ENCODE measurements around the gene C9.
"Not testable (repeated sequence)": the region's sequence is repeated elsewhere in the genome, so short reads cannot be mapped to it uniquely, and the experiment has no call there.

C9 gene

DNA sequence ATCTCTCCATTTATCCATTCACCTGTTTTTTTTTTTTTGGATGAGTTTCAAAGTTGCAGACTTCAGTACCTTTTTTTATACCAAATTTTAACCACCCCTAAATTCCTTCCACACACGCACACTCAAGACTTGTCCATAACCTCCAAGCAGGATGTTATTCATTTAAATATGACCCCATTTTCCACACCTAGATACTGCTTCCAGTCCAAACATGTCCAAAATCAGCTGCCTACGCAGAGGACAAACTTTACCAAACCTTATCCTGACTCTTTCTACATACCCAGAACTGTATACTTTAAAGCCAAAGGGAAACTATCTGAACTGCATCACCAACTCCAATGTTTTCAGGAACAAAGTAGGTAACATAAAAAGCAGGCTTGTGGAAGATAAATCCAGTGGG, 108.9 kb downstream of the C9 start:
- DNase-seq, result no peak

DNA sequence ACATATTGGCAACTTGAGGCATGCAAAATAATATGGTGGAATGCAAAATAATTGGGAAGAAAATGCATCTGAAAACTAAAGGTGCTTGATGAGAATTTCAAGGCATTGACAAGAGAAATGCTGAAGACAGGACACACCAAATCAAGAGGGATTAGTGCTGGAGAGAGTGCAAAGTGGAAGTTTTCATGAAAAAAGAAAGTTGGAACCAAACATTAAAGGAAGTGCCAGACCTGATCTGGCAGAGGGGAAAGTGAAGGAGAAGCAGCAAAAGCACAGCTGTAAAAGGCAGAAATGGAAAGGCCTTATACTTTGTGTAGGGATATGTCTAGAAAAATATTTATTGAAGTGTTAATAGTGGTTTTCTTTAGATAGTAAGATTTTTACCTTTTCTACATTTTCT, 109.6 kb downstream of the C9 start:
- DNase-seq, result no peak

DNA sequence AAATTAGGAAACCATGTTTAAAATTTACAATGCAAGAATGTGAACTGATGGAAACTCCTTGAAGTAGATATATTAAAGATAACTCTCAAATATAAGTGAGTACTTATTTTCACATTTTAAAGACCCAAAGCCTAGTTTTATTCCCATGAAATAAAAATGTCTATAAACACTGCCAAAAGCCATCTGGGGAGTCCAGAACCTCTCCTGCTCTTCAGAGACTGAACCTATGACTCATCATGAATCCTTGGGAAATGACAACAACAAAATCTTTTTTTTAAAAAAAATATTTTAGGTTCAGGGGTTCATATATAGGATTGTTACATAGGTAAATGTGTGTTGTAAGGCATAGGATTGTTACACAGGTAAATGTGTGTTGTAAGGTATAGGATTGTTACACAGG, 111.1 kb downstream of the C9 start:
- peak; percentile 24 for DNase-seq

GRCh38 chr5:39249564-39250274, 114.6 kb downstream of the C9 start:
- no peak for DNase-seq

DNA sequence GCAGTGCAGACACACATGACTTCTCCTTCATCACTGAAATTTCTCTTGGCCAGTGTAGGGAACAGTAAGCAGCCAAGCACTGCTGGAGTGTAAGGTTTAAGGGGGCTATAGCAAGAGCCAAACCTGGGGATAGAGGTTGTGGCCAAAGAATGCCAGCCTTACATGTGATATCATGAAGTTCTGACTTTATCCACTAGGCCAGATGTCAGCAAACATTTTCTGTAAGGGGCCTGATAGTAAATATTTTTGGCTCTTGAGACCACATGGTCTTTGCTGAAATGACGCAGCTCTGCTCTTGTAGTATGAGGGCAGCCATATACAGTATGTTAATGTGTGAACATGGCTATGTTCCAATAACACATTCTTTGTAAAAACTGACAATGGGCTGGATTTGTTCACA, 115.2 kb downstream of the C9 start:
- DNase-seq, result no peak

DNA sequence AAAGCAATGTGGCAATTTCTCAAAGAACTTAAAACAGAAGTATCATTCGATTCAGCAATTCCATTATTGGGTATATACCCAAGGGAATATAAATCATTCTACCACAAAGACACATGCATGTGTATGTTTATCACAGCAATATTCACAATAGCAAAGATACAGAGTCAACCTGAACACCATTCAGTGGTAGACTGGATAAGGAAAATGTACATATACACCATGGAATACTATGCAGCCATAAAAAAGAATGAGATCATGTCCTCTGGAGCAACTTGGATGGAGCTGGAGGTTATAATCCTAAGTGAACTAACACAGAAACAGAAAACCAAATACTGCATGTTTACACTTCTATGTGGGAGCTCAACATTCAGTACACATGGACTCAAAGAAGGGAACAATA, 123.5 kb downstream of the C9 start:
- no peak for DNase-seq

DNA sequence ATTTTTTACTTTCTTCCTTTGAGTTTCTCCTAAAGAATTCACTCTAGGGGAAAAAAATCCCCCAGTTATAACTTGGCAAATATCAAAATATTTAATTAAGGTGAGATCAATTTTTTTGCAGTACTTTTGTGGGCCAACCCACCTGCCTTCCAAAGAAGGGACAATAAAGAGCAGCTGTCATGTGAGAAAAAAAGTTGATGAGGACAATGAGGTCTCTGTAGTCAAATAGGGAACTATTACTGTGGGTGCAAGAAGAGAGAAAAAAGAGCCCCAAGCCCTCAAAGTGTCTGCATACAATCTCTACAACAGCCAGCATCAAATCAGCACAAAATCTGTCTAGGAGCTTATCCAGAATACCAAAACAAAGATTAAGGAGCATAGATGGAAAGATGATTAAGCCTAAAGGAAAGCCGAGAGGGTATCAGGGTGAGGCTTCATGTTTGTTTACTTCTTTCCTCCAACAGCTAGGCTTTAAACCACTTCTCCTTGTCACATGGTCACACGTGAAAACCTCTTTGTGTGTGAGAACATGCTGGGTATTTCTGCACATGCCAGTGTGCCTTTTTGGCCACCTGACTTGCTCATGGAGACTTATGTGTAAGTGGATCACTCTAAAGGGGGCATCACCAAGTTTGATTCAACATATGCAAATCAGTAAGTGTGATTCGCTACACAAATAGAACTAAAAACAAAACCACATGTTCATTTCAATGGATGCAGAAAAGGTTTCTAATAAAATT, 125.8 kb downstream of the C9 start:
- no peak for DNase-seq

DNA sequence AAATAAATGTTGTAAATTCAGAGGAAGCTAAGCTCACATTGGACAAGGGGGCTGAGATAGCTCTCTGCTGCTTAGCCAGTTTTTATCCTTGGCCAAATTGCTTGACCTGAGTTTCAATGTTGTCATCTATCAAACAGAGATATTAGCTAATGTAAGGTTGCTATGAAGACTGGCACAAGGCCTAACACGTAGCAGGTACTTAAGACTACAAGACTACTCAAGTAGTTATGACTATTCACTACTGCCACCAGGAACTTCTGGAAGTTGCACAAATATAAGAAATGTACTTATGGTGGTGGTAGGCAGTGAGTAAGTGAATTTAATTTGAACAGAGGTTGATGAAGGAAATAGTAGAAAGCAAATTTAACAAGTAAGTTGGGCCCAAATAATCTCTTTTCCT, 127.6 kb downstream of the C9 start:
- DNase-seq, result no peak

- no peak for DNase-seq
Measured at GRCh38 chr5:39235648-39236047, 128.6 kb downstream of the C9 start.

- not testable (repeated sequence) for DNase-seq
Measured at GRCh38 chr5:39234494-39234893, 129.8 kb downstream of the C9 start.

Data from fibroblast of skin of right quadriceps (primary cell).